ENCODE measurements around the gene TMEM171.

- TF ChIP-seq CTCF (conservative IDR thresholded peaks at IDR 0.05; ENCODE audit: low read length), result no peak
- TF ChIP-seq EZH2phosphoT487 (IDR thresholded peaks at IDR 0.05; ENCODE audit: borderline replicate concordance), result no peak
These were observed 32.3 kb upstream of the TMEM171 start for GRCh38 chr5:73088026-73088425.
